H1 (cell line): ENCODE results near the gene CEP104. TPM values are rescaled to one million over a fixed set of nuclear protein-coding genes. Genes with fewer than 3 reads are reported as not detected.

ENCODE experiments used
- CTCF ChIA-PET: fragments of 300-600 bp; sonication (Branson Sonifier 250); formaldehyde crosslinking; loops from one replicate; lab custom pipeline; 2021; ENCODE audit not compliant: partially characterized antibody; lab: Charles Lee
- POLR2A ChIA-PET: fragments of 300-600 bp; sonication (Branson Sonifier 250); formaldehyde crosslinking; loops from one replicate; lab custom pipeline; 2021; ENCODE audit warnings: inconsistent platforms; ENCODE audit not compliant: partially characterized antibody; lab: Charles Lee
- DNase-seq, 2 experiments: peaks; one replicate each; pipeline versions ENCODE4 v3.0.0 to v3.0.0-alpha.2; 2010 to 2022; ENCODE audit warnings: low spot score in 2 of 2, low read depth in 1 of 2, mixed read lengths in 1 of 2
- FAIRE-seq: peaks from 2 replicates; lab custom pipeline; 2011; peaks lifted over from hg19 to GRCh38; lab: Jason Lieb, UNC
- H2AFZ ChIP-seq: 2 replicates; pipeline ENCODE4 v1.8.1; 2012; ENCODE audit warnings: low read length, inconsistent platforms
- H2AK5ac ChIP-seq: 2 replicates; pipeline ENCODE4 v1.6.1; 2013; ENCODE audit warnings: low read depth, low read length
- H2BK120ac ChIP-seq: replicated peaks from 2 replicates; pipeline ENCODE3; 2013; ENCODE audit warnings: low read depth, low read length, inconsistent platforms
- H2BK12ac ChIP-seq: 2 replicates; pipeline ENCODE4 v1.6.1; 2013; ENCODE audit warnings: low read depth, low read length
- H2BK15ac ChIP-seq: 2 replicates; pipeline ENCODE4 v1.6.1; 2013; ENCODE audit warnings: low read length
- H2BK20ac ChIP-seq: 2 replicates; pipeline ENCODE4 v1.6.1; 2013; ENCODE audit warnings: low read length
- H2BK5ac ChIP-seq: 2 replicates; pipeline ENCODE4 v1.6.1; 2013; ENCODE audit warnings: low read depth, low read length
- H3K14ac ChIP-seq: 2 replicates; pipeline ENCODE4 v1.6.1; 2013; ENCODE audit warnings: inconsistent platforms; ENCODE audit not compliant: insufficient read length
- H3K18ac ChIP-seq: 2 replicates; pipeline ENCODE4 v1.6.1; 2013; ENCODE audit warnings: low read length; ENCODE audit errors: extremely low read depth
- H3K23ac ChIP-seq: 2 replicates; pipeline ENCODE4 v1.6.1; 2013; ENCODE audit warnings: inconsistent platforms; ENCODE audit not compliant: insufficient read length
- H3K23me2 ChIP-seq: 2 replicates; pipeline ENCODE4 v1.6.1; 2013; ENCODE audit warnings: low read depth, low read length
- H3K27ac ChIP-seq: 2 replicates; pipeline ENCODE4 v1.6.1; 2011; ENCODE audit warnings: low read depth, low read length, inconsistent platforms
- H3K27me3 ChIP-seq, 4 experiments: replicated peaks in 1 of 4; 1 replicate in 1 of 4; 2 replicates in 3 of 4; pipeline versions ENCODE4 v1.6.1 to v1.8.1; 2011 to 2013; ENCODE audit warnings: low read length in 3 of 4, mild to moderate bottlenecking in 3 of 4, inconsistent platforms in 2 of 4, mixed read lengths in 2 of 4, moderate library complexity in 1 of 4; ENCODE audit not compliant: control insufficient read depth in 3 of 4, insufficient read depth in 3 of 4; ENCODE audit errors: extremely low read depth in 1 of 4
- H3K36me3 ChIP-seq, 4 experiments: 2 replicates each; pipeline versions ENCODE4 v1.6.1 to v1.8.1; 2011 to 2013; ENCODE audit warnings: mild to moderate bottlenecking in 4 of 4, low read length in 3 of 4, moderate library complexity in 2 of 4, control low read depth in 1 of 4, inconsistent platforms in 1 of 4; ENCODE audit not compliant: insufficient read depth in 4 of 4, control insufficient read depth in 2 of 4
- H3K4ac ChIP-seq: replicated peaks from 2 replicates; pipeline ENCODE3; 2013; ENCODE audit warnings: low read length, low read depth, mixed read lengths, inconsistent platforms; ENCODE audit not compliant: insufficient read length
- H3K4me1 ChIP-seq, 4 experiments: replicated peaks in 1 of 4; 1 replicate in 1 of 4; 2 replicates in 3 of 4; pipeline versions ENCODE4 v1.6.1 to v1.8.1; 2011 to 2013; ENCODE audit warnings: low read length in 3 of 4, inconsistent platforms in 2 of 4, mixed read lengths in 1 of 4; ENCODE audit not compliant: insufficient read depth in 4 of 4, control insufficient read depth in 3 of 4
- H3K4me2 ChIP-seq, 2 experiments: 2 replicates each; pipeline versions ENCODE4 v1.6.1 to v1.8.1; 2011 to 2013; ENCODE audit warnings: low read depth in 2 of 2, low read length in 2 of 2, control low read depth in 1 of 2, inconsistent platforms in 1 of 2, mild to moderate bottlenecking in 1 of 2; ENCODE audit not compliant: insufficient read depth in 1 of 2
- H3K4me3 ChIP-seq, 4 experiments: fragments of 200-600, 300-600 bp in 1 of 4; sonication (generic), shearing (Covaris generic), sonication (Bioruptor Twin) in 1 of 4; 2 replicates each; pipeline versions ENCODE4 v1.5.1 to v1.8.1; 2011 to 2016; ENCODE audit warnings: low read length in 4 of 4, low read depth in 3 of 4, control low read depth in 2 of 4, inconsistent platforms in 2 of 4, mild to moderate bottlenecking in 2 of 4, mixed read lengths in 1 of 4, moderate library complexity in 1 of 4; ENCODE audit not compliant: insufficient read depth in 2 of 4; ENCODE audit errors: extremely low read depth in 1 of 4
- H3K56ac ChIP-seq: replicated peaks from 2 replicates; pipeline ENCODE3; 2013; ENCODE audit warnings: low read depth, mild to moderate bottlenecking, mixed read lengths, low read length, inconsistent platforms; ENCODE audit not compliant: insufficient read length
- H3K79me1 ChIP-seq: 2 replicates; pipeline ENCODE4 v1.6.1; 2013; ENCODE audit warnings: low read depth, low read length, control low read depth
- H3K79me2 ChIP-seq, 2 experiments: 2 replicates each; pipeline versions ENCODE4 v1.6.1 to v1.8.1; 2012 to 2013; ENCODE audit warnings: low read length in 2 of 2, mild to moderate bottlenecking in 2 of 2, inconsistent platforms in 1 of 2; ENCODE audit not compliant: insufficient read depth in 2 of 2, control insufficient read depth in 1 of 2
- H3K9ac ChIP-seq, 4 experiments: replicated peaks in 1 of 4; 1 replicate in 1 of 4; 2 replicates in 3 of 4; pipeline versions ENCODE4 v1.6.1 to v1.8.1; 2011 to 2013; ENCODE audit warnings: low read depth in 3 of 4, low read length in 3 of 4, control low read depth in 2 of 4, mild to moderate bottlenecking in 2 of 4, moderate library complexity in 2 of 4, inconsistent platforms in 1 of 4; ENCODE audit errors: extremely low read depth in 1 of 4
- H3K9me3 ChIP-seq, 2 experiments: 2 replicates each; pipeline versions ENCODE4 v1.6.1 to v1.8.1; 2012 to 2013; ENCODE audit warnings: mild to moderate bottlenecking in 2 of 2, moderate library complexity in 2 of 2, control low read depth in 1 of 2, inconsistent platforms in 1 of 2, low read depth in 1 of 2, low read length in 1 of 2, mixed read lengths in 1 of 2; ENCODE audit not compliant: insufficient read depth in 2 of 2
- H4K20me1 ChIP-seq, 2 experiments: replicated peaks in 1 of 2; 2 replicates each; pipeline versions ENCODE3 to v1.8.1; 2011 to 2013; ENCODE audit warnings: inconsistent platforms in 2 of 2, low read length in 2 of 2, mild to moderate bottlenecking in 1 of 2; ENCODE audit not compliant: insufficient read depth in 2 of 2, control insufficient read depth in 1 of 2
- H4K5ac ChIP-seq: 2 replicates; pipeline ENCODE4 v1.6.1; 2013; ENCODE audit warnings: low read length, low read depth, mixed read lengths, inconsistent platforms; ENCODE audit not compliant: insufficient read length
- H4K8ac ChIP-seq: 2 replicates; pipeline ENCODE4 v1.8.0; 2013; ENCODE audit warnings: mild to moderate bottlenecking, moderate library complexity, low read length, inconsistent platforms; ENCODE audit not compliant: insufficient read depth; ENCODE audit errors: extremely low read depth
- H4K91ac ChIP-seq: replicated peaks from 2 replicates; pipeline ENCODE3; 2013; ENCODE audit warnings: low read length, mixed read lengths, inconsistent platforms; ENCODE audit not compliant: insufficient read length
- BCL11A ChIP-seq, 2 experiments: IDR thresholded peaks; one replicate each; pipeline ENCODE4 v1.6.1; 2011; ENCODE audit warnings: low read depth in 2 of 2, low read length in 2 of 2, mild to moderate bottlenecking in 2 of 2
- BRCA1 ChIP-seq: IDR thresholded peaks from 2 replicates; pipeline ENCODE4 v1.6.1; 2012; ENCODE audit warnings: low read depth, low read length, improper control_type of control experiment
- CBX5 ChIP-seq: fragments of 300-800, 300-1000 bp; sonication (generic); IDR thresholded peaks from 2 replicates; pipeline ENCODE4 v1.7.1; 2016; ENCODE audit warnings: antibody characterized with exemption, low read length, low read depth
- EZH2 ChIP-seq: fragments of 200-600 bp; sonication (generic); IDR thresholded peaks from 2 replicates; pipeline ENCODE4 v1.7.1; 2012; ENCODE audit warnings: low read depth, mild to moderate bottlenecking, moderate library complexity, low read length, inconsistent platforms; ENCODE audit not compliant: severe bottlenecking
- JUND ChIP-seq: IDR thresholded peaks from 2 replicates; pipeline ENCODE4 v1.6.1; 2011; ENCODE audit warnings: mild to moderate bottlenecking, improper control_type of control experiment, low read length
- RXRA ChIP-seq: IDR thresholded peaks from 2 replicates; pipeline ENCODE4 v1.6.1; 2011; ENCODE audit warnings: low read depth, mild to moderate bottlenecking, low read length, moderate library complexity; ENCODE audit not compliant: insufficient read depth
- SUZ12 ChIP-seq: fragments of 200-600 bp; sonication (generic); IDR thresholded peaks from 2 replicates; pipeline ENCODE4 v1.6.1; 2012; ENCODE audit warnings: mild to moderate bottlenecking, inconsistent platforms, low read length, moderate library complexity, mixed read lengths
- WGBS, 2 experiments: shearing (Covaris generic) in 1 of 2; methylation state at CpG; one replicate each; pipeline versions ENCODE4 v1.1.6 to v1.1.7; 2013 to 2015; ENCODE audit warnings: low lambda C conversion rate in 2 of 2, mixed read lengths in 2 of 2, inconsistent platforms in 1 of 2, low coverage in 1 of 2, missing lambda C conversion rate in 1 of 2; ENCODE audit not compliant: insufficient replicate concordance in 2 of 2, insufficient coverage in 1 of 2, insufficient read length in 1 of 2; ENCODE audit errors: extremely low coverage in 1 of 2, missing lambda C conversion rate in 1 of 2; 5-methylcytosine and 5-hydroxymethylcytosine counted together
- polyA plus RNA-seq, 7 experiments: library from polyadenylated mRNA; depleted of rRNA in 3 of 7; stranded (reverse) in 5 of 7; unstranded in 2 of 7; fragments of >200 nt in 5 of 7; fragments of 200-250 nt in 2 of 7; gene quantifications; 1 replicate in 5 of 7; 2 replicates in 1 of 7; 4 replicates in 1 of 7; pipeline versions ENCODE4 v1.2.1 to v1.2.3, GENCODE V29; 2011 to 2013; ENCODE audit warnings: missing spikeins in 2 of 7, mixed read lengths in 2 of 7
- total RNA-seq: library from RNA; stranded (reverse); fragmentation: NEBNext Ultra II Directional; extraction: Animal tissue kit (Norgen Biotek cat#: 25700); gene quantifications from 2 replicates; pipeline ENCODE4 v1.2.1, GENCODE V29; 2021
- TF ChIP-seq, protein P1 (sequence below): IDR thresholded peaks from 2 replicates; pipeline ENCODE4 v1.6.1; 2012; ENCODE audit warnings: inconsistent platforms

Gene CEP104
- total and polyA plus RNA-seq, 2 of the 8 experiments (the other 6 are each of a cell fraction or from before 2014, with no cell fraction given) = 8.0 to 43.9 TPM

DNA sequence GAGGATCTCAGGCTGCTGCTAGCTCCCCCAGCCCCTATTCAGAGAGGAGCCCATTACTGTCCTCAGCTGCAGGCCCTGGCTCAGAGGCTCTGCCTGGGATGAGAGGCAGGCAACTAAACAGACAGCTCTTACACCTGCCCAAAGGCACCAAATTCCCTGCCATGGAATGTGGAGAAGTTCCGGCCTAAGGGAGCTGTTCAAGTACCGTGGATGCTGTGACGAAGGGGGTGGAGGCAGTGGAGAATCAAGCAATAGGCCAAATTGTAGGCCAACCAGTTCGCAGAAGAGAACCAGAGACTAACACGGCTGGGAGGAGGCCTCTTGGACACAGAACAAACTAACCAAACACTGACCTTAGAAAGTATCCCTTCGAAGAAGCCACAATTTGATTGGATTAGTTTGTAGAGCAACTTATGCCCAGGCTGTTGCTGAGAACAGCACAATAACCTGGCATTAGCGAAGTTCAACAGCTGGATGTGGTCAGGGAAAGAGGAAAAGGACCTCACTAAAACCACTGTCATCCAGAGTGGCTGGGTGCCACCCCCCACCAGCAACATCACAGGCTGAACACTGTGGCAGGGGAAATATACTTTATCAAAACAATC is 39.5 kb upstream of the CEP104 start:
- no peak overlapping the region for H2BK120ac ChIP-seq

More for the DNA sequence above, 39.5 kb upstream of the CEP104 start:
- no peak overlapping the region for H3K56ac ChIP-seq
- no peak overlapping the region for H3K4ac ChIP-seq
- H3K23ac ChIP-seq = no peak overlapping the region
- H4K20me1 ChIP-seq = peaks cover 5 to 18% of the 10 kb centered on the region in 2 experiments
- no peak for FAIRE-seq
- peaks cover 8% of the 10 kb centered on the region for H3K23me2 ChIP-seq
- ChIA-PET POLR2A (no interaction called here), CTCF (interaction anchor here (0.6 to 2.2 kb wide), 3 partner anchors 10 to 1986 kb away, joined by 3 to 5 read pairs (median 5); no protein-coding TSS in a partner anchor)
- peaks cover 8 to 62% of the 10 kb centered on the region in 2 experiments for H3K79me2 ChIP-seq
- H3K27me3 ChIP-seq = no peaks in the 10 kb centered on the region
- H3K36me3 ChIP-seq = peaks cover 0 to 8% (median 4%) of the 10 kb centered on the region in 4 experiments; a peak in 3 of 8 replicates
- no peak overlapping the region for H2AK5ac ChIP-seq
- 0 out of 7 replicates have a peak, but pooled peaks cover 0 to 1% (median 0%) of the 10 kb centered on the region in 4 experiments for H3K4me1 ChIP-seq
- H2BK15ac ChIP-seq = no peak overlapping the region
- no peak overlapping the region for H3K9ac ChIP-seq
- H2BK5ac ChIP-seq = peak overlapping the region; percentile 0; the same call in 1 of the 2 replicates
- H3K27ac ChIP-seq = no peak overlapping the region
- H3K4me2 ChIP-seq = no peak overlapping the region
- no peak overlapping the region for H3K4me3 ChIP-seq
- H2BK12ac ChIP-seq = no peak overlapping the region
- H3K18ac ChIP-seq = no peak overlapping the region
- WGBS, 2 experiments = 91% methylated on average over 7 of the region's 7 CpGs; no CpG with 5 or more reads in 1 of the 2 experiments
- H4K91ac ChIP-seq = no peak overlapping the region
- no peak for TF ChIP-seq BRCA1
- no peak for TF ChIP-seq RXRA
- no peak for TF ChIP-seq EZH2
- TF ChIP-seq CBX5 = no peak
- TF ChIP-seq JUND = no peak
- TF ChIP-seq BCL11A (IDR thresholded peaks at IDR 0.05; ENCODE audit: low read depth in 2 of 2, low read length in 2 of 2) = no peak
- no peak for TF ChIP-seq SUZ12
- TF ChIP-seq, protein P1, sequence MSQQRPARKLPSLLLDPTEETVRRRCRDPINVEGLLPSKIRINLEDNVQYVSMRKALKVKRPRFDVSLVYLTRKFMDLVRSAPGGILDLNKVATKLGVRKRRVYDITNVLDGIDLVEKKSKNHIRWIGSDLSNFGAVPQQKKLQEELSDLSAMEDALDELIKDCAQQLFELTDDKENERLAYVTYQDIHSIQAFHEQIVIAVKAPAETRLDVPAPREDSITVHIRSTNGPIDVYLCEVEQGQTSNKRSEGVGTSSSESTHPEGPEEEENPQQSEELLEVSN = no peak
- H3K14ac ChIP-seq = no peak overlapping the region
- no peak overlapping the region for H2BK20ac ChIP-seq
- no peak overlapping the region for H2AFZ ChIP-seq
- peaks cover 17% of the 10 kb centered on the region for H3K79me1 ChIP-seq
- no peak overlapping the region for H4K8ac ChIP-seq
- no peak for DNase-seq
- H3K9me3 ChIP-seq = no peaks in the 10 kb centered on the region
- H4K5ac ChIP-seq = no peak overlapping the region
